ENCODE results near the gene FBXO15. TPM values are rescaled to one million over a fixed set of nuclear protein-coding genes. Genes with fewer than 3 reads are reported as not detected.
A peak's percentile ranks its signal among the peaks of the same experiment; 100 is the strongest.

The FBXO15 gene
- total and polyA plus RNA-seq, 2 donors (not counting 1 experiment from before 2014, with no cell fraction given), result 0.77 to 0.83 TPM

DNA sequence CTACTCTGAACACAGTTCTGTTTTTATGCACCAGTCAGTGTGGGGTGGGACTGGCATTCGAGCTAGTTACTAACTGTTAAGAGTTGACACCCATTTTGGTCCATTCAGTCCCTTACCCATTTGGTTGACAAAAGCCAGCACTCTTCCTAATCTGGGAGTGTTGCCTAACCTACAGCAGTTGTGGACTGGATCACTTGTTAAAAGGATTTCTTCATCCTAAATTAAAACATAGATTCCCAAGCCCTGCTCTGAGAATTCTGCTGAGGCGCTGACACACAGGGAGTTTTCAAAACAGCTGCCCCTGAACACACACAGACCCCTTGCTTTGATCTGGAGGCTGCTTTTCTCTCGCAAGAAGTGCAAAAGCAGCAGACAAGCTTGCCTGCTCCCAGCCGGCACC, 7.1 kb upstream of the FBXO15 start:
- no peaks in the 10 kb centered on the region for H3K9me3 ChIP-seq (ENCODE audit: control insufficient read depth, insufficient read depth, low read depth, low read length)
- H3K79me2 ChIP-seq (ENCODE audit: control insufficient read depth, insufficient read depth, low read length), result peaks cover 40% of the 10 kb centered on the region
- TF ChIP-seq CTCF (conservative IDR thresholded peaks at IDR 0.05 in 1 of 2, IDR thresholded peaks at IDR 0.05 in 1 of 2; ENCODE audit: low read depth in 1 of 2, low read length in 2 of 2) (no peak), EZH2 (IDR thresholded peaks at IDR 0.05; ENCODE audit: low read length, missing control alignments) (no peak)
- H3K36me3 ChIP-seq (ENCODE audit: control insufficient read depth, insufficient read depth, low read length), result peaks cover 11% of the 10 kb centered on the region
- no peak overlapping the region for H2AFZ ChIP-seq (ENCODE audit: low read length)
- no peaks in the 10 kb centered on the region for H3K4me1 ChIP-seq (ENCODE audit: control insufficient read depth, extremely low read depth, insufficient read depth, low read length)
- no peak overlapping the region for H3K4me3 ChIP-seq (replicated peaks in 1 of 4; ENCODE audit: control extremely low read depth in 1 of 4, insufficient read depth in 1 of 4, low read depth in 3 of 4, low read length in 4 of 4)
- no peaks in the 10 kb centered on the region for H4K20me1 ChIP-seq (ENCODE audit: control insufficient read depth, extremely low read depth, insufficient read depth, low read length)
- no peak overlapping the region for H3K9ac ChIP-seq (ENCODE audit: insufficient read depth, low read length)
- H3K27ac ChIP-seq (ENCODE audit: insufficient read depth, low read length), result no peak overlapping the region
- no peak for DNase-seq (ENCODE audit: low read depth in 2 of 2)
- no peaks in the 10 kb centered on the region for H3K27me3 ChIP-seq (ENCODE audit: control insufficient read depth, insufficient read depth, low read length)
- no peak overlapping the region for H3K4me2 ChIP-seq (ENCODE audit: extremely low read depth, insufficient read depth, low read length)

- no peak for TF ChIP-seq EZH2 (IDR thresholded peaks at IDR 0.05; ENCODE audit: low read length, missing control alignments)
- TF ChIP-seq CTCF (conservative IDR thresholded peaks at IDR 0.05 in 1 of 2, IDR thresholded peaks at IDR 0.05 in 1 of 2; ENCODE audit: low read depth in 1 of 2, low read length in 2 of 2), result no peak
- no peak overlapping the region for H3K9ac ChIP-seq (ENCODE audit: insufficient read depth, low read length)
- H3K4me1 ChIP-seq (ENCODE audit: control insufficient read depth, extremely low read depth, insufficient read depth, low read length), result no peaks in the 10 kb centered on the region
- DNase-seq (ENCODE audit: low read depth in 2 of 2), result peak in 1 of 2 donors; percentile 16
- H3K9me3 ChIP-seq (ENCODE audit: control insufficient read depth, insufficient read depth, low read depth, low read length), result no peaks in the 10 kb centered on the region
- no peak overlapping the region for H3K4me2 ChIP-seq (ENCODE audit: extremely low read depth, insufficient read depth, low read length)
- H4K20me1 ChIP-seq (ENCODE audit: control insufficient read depth, extremely low read depth, insufficient read depth, low read length), result no peaks in the 10 kb centered on the region
- no peak overlapping the region for H2AFZ ChIP-seq (ENCODE audit: low read length)
- H3K4me3 ChIP-seq (replicated peaks in 1 of 4; ENCODE audit: control extremely low read depth in 1 of 4, insufficient read depth in 1 of 4, low read depth in 3 of 4, low read length in 4 of 4), result no peak overlapping the region
- H3K27ac ChIP-seq (ENCODE audit: insufficient read depth, low read length), result no peak overlapping the region
- peaks cover 8% of the 10 kb centered on the region for H3K36me3 ChIP-seq (ENCODE audit: control insufficient read depth, insufficient read depth, low read length)
- no peaks in the 10 kb centered on the region for H3K27me3 ChIP-seq (ENCODE audit: control insufficient read depth, insufficient read depth, low read length)
- H3K79me2 ChIP-seq (ENCODE audit: control insufficient read depth, insufficient read depth, low read length), result peaks cover 49% of the 10 kb centered on the region
Measured at GRCh38 chr18:74153793-74154192, 6.2 kb upstream of the FBXO15 start.

GRCh38 chr18:74153377-74153776, 5.7 kb upstream of the FBXO15 start:
- Histone ChIP-seq H3K9me3 (ENCODE audit: control insufficient read depth, insufficient read depth, low read depth, low read length) (no peaks in the 10 kb centered on the region), H4K20me1 (ENCODE audit: control insufficient read depth, extremely low read depth, insufficient read depth, low read length) (no peaks in the 10 kb centered on the region), H3K4me1 (ENCODE audit: control insufficient read depth, extremely low read depth, insufficient read depth, low read length) (no peaks in the 10 kb centered on the region), H2AFZ (ENCODE audit: low read length) (no peak overlapping the region), H3K27ac (ENCODE audit: insufficient read depth, low read length) (no peak overlapping the region), H3K4me2 (ENCODE audit: extremely low read depth, insufficient read depth, low read length) (no peak overlapping the region), H3K36me3 (ENCODE audit: control insufficient read depth, insufficient read depth, low read length) (peaks cover 6% of the 10 kb centered on the region), H3K79me2 (ENCODE audit: control insufficient read depth, insufficient read depth, low read length) (peaks cover 54% of the 10 kb centered on the region), H3K9ac (ENCODE audit: insufficient read depth, low read length) (no peak overlapping the region), H3K4me3 (replicated peaks in 1 of 4; ENCODE audit: control extremely low read depth in 1 of 4, insufficient read depth in 1 of 4, low read depth in 3 of 4, low read length in 4 of 4) (no peak overlapping the region), H3K27me3 (ENCODE audit: control insufficient read depth, insufficient read depth, low read length) (no peaks in the 10 kb centered on the region)
- peak; percentile 6 to 26 for DNase-seq (ENCODE audit: low read depth in 2 of 2)
- TF ChIP-seq EZH2 (IDR thresholded peaks at IDR 0.05; ENCODE audit: low read length, missing control alignments) (no peak), CTCF (conservative IDR thresholded peaks at IDR 0.05 in 1 of 2, IDR thresholded peaks at IDR 0.05 in 1 of 2; ENCODE audit: low read depth in 1 of 2, low read length in 2 of 2) (no peak)

Data from fibroblast of lung (primary cell).